T-helper 1 cell (primary cell): Measurements from ENCODE around the gene ANAPC13.

ENCODE experiments used
- DNase-seq, 5 donors: peaks; one replicate each; pipeline ENCODE4 v3.0.0-alpha.2; 2012 to 2020

ANAPC13 gene

GRCh38 chr3:134482622-134483021 is 3.2 kb downstream of the ANAPC13 start:
- DNase-seq = no peak

DNA sequence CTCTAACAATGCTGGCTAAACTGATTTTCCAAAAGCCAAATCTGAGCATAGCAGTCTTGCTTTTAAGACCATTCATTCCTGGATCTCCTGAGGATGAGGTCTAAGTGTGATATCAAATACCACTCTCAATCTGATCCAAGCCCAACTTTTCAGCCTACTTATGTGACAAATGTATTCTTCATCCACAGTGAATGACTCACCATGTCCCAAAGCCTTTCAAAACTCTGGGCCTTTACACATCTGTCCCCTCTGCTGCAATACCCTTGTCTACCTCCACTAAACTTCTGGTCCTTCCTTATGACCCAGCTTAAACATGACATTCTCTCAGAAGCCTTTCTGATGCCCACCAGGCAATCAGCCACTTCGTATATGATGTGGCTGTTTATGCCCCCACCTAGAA is 4.6 kb downstream of the ANAPC13 start:
- no peak for DNase-seq

- no peak for DNase-seq
These were observed 5.2 kb downstream of the ANAPC13 start for GRCh38 chr3:134480546-134480945.

DNA sequence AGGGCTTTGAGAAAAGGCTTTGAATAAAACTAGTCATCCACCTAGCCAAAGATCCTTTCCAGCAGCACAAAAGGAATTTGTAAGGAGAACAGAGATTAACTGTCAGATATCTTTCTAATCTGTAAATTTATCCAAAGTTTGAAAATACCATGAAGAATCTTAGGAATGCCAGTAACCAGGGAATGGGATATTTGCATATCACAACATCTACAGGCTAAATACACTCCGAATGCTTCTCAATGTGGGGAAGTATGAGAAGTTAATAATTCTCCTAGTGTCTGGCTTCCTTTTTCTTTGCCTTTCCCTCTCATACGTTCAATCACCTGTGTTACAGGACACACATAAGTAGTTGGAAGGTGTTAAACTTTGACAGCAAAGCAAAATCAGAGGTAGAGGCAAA is 7.8 kb downstream of the ANAPC13 start:
- DNase-seq = no peak

DNA sequence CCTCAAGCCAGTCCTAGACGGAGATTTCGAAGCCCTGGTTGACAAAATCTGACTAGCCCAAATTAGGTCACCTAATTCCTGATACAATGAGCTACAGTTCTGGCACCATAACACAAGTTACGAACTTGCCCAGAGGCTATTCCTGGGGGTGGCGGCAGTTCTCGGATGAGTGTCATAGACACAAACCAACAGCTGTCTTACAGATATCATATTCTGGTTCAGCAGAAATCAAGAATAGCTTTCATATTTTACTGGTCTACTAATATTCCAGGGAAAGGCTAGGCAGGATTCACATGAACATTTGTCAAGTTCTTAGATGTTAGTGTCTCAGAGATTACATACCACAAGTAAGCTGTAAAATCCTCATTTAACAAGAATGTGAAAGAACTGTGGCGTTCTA is 8.8 kb downstream of the ANAPC13 start:
- DNase-seq = no peak

DNA sequence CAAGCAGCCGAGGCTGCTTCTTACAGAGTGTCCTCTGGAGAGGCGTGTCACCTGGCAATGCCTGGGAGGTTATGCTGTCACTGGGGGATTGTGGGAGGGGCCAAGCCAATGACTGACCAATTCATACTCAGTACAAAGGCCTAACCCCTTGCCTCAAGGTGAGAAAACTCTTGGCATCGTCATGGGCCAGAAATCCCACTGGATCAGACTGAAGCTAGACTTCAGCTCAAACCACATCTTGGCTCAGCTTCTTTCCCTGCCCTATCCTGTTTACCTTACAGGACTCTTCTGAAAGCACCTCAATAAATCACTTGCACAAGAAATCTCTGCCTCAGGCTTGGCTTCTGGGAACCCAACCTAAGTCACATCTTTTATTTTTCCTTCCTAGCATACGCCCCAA is 9.5 kb downstream of the ANAPC13 start:
- DNase-seq = no peak

DNA sequence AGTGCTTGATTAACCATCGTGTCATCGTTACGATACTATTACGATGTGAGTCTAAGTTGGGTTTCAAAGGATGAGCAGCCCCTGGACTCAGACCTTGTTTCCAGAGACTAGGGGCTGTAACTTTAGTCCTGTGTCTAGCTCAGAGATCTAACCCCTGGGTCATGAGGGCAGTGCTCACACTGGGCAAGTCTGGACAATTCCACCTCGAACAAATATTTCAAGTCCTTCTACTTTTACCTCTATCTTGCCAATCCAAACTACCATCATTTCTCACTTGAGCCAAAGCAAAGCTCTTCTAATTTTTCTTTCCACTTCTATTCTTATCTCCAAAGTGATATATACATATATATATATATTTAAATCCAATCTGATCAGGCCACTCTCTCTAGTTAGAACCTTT is 10.8 kb downstream of the ANAPC13 start:
- no peak for DNase-seq

- peak; percentile 31 to 79 (median 57) for DNase-seq
These were observed 11.8 kb downstream of the ANAPC13 start for GRCh38 chr3:134473868-134474546.

GRCh38 chr3:134472831-134473230 is 13.0 kb downstream of the ANAPC13 start:
- DNase-seq = no peak

- no peak for DNase-seq
These were observed 14.1 kb downstream of the ANAPC13 start for GRCh38 chr3:134471521-134472193.

DNA sequence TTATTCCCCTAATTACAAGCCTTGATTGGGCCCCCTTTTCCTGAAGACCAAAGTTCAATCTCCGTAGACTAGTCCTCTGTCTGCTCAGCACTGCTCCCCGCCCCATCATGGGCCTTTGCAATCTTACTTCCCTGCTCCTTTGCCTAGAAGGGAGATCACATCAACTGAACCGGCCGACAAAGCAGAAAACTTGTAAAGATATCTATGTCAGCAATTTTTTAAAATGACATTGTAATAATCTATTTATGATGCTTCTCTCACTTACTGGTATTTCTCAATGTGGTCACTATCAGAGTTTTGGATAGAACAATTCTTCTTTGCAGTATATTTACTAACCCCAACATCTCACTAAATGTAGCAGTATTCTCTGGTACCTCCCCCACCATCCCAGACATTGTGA is 17.3 kb downstream of the ANAPC13 start:
- no peak for DNase-seq

GRCh38 chr3:134466331-134466730 is 19.5 kb downstream of the ANAPC13 start:
- DNase-seq = no peak

- no peak for DNase-seq
These were observed 21.0 kb downstream of the ANAPC13 start for GRCh38 chr3:134464689-134465365.

- DNase-seq = no peak
These were observed 21.6 kb downstream of the ANAPC13 start for GRCh38 chr3:134464064-134464688.

GRCh38 chr3:134463676-134464063 is 22.1 kb downstream of the ANAPC13 start:
- no peak for DNase-seq

GRCh38 chr3:134462331-134462941 is 23.3 kb downstream of the ANAPC13 start:
- DNase-seq = no peak

DNA sequence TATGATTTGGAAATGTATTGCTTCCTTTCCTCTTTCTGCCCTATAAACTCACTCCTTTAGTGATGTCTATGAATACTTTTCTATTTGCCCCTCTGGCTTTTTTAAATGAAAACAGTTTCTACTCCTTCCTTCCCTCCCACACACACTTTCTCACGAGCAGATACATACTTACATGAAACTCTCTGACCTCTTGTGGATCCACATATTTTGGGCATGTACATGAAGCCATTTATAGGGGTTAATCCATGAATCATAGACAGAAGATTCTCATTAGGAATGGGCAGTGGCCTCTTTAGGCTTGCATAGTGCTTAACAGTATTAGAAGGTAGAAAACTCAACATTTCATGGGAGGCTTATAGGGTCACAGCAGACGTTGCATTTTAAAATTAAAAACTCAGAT is 24.8 kb downstream of the ANAPC13 start:
- no peak for DNase-seq

- no peak for DNase-seq
These were observed 26.2 kb downstream of the ANAPC13 start for GRCh38 chr3:134459562-134459961.

GRCh38 chr3:134458406-134458945 is 27.3 kb downstream of the ANAPC13 start:
- DNase-seq = no peak

- no peak for DNase-seq
These were observed 28.3 kb downstream of the ANAPC13 start for GRCh38 chr3:134457376-134458074.

DNA sequence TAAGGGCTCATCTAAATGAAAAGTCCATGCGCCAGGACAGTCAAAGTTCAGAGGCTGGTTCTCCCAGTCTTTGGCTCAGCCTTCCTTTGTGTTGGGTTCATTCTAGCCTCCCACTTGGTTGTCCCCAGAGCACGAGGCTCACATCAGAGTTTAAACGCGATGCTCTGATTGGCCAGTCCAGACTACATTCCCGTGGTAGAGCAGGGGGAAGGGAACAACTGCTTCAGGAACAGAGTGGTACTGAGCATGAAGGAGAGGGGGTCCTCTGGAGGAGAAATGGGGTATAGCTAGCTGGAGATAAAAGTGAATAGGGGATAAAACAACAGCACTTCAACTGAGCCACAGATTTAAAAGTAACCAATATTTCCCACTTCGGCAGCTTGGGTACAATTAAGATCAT is 32.2 kb downstream of the ANAPC13 start:
- no peak for DNase-seq

- DNase-seq = no peak
These were observed 35.8 kb downstream of the ANAPC13 start for GRCh38 chr3:134449951-134450350.
